NT2/D1 (cell line): ENCODE measurements around the gene WDR86.
A peak's percentile ranks its signal among the peaks of the same experiment; 100 is the strongest.

Experiments
- DNase-seq: peaks from one replicate; pipeline ENCODE4 v3.0.0-alpha.2; 2011; ENCODE audit warnings: low read depth, low spot score
- H3K27me3 ChIP-seq: 2 replicates; pipeline ENCODE4 v1.6.0; 2011; ENCODE audit warnings: mild to moderate bottlenecking; ENCODE audit not compliant: insufficient read length, insufficient read depth
- H3K36me3 ChIP-seq: 2 replicates; pipeline ENCODE4 v1.6.1; 2011; ENCODE audit warnings: mild to moderate bottlenecking, low read length, mixed read lengths; ENCODE audit not compliant: insufficient read depth, insufficient read length
- H3K4me1 ChIP-seq: 2 replicates; pipeline ENCODE4 v1.5.1; 2011; ENCODE audit not compliant: insufficient read depth, insufficient read length
- H3K4me3 ChIP-seq: 2 replicates; pipeline ENCODE4 v1.5.1; 2011; ENCODE audit warnings: low read depth; ENCODE audit not compliant: insufficient read length
- H3K9ac ChIP-seq: 2 replicates; pipeline ENCODE4 v1.6.0; 2011; ENCODE audit warnings: low read depth; ENCODE audit not compliant: insufficient read length
- H3K9me3 ChIP-seq: 2 replicates; pipeline ENCODE4 v1.5.1; 2011; ENCODE audit warnings: mild to moderate bottlenecking, low read length; ENCODE audit not compliant: insufficient read depth
- SUZ12 ChIP-seq: IDR thresholded peaks from 2 replicates; pipeline ENCODE4 v1.6.1; 2011; ENCODE audit not compliant: insufficient read length, insufficient read depth; ENCODE audit errors: extremely low read depth
- YY1 ChIP-seq: IDR thresholded peaks from 2 replicates; pipeline ENCODE4 v1.6.1; 2011; ENCODE audit not compliant: insufficient read length, insufficient read depth
- ZNF274 ChIP-seq: IDR thresholded peaks from 2 replicates; pipeline ENCODE4 v1.6.1; 2011; ENCODE audit warnings: mild to moderate bottlenecking, low read depth, low read length

The WDR86 gene

GRCh38 chr7:151382079-151382885, 27.6 kb downstream of the WDR86 start:
- Histone ChIP-seq H3K36me3 (peaks cover 25% of the 10 kb centered on the region), H3K4me1 (peaks cover 3% of the 10 kb centered on the region), H3K4me3 (no peak overlapping the region), H3K9ac (no peak overlapping the region), H3K9me3 (no peaks in the 10 kb centered on the region), H3K27me3 (peaks cover 14% of the 10 kb centered on the region)
- no peak for DNase-seq
- TF ChIP-seq ZNF274 (no peak), YY1 (no peak)

GRCh38 chr7:151381348-151382078, 28.3 kb downstream of the WDR86 start:
- Histone ChIP-seq H3K4me3 (peak overlapping the region; percentile 8), H3K36me3 (peaks cover 33% of the 10 kb centered on the region), H3K4me1 (peaks cover 3% of the 10 kb centered on the region), H3K9me3 (no peaks in the 10 kb centered on the region), H3K27me3 (peaks cover 14% of the 10 kb centered on the region), H3K9ac (peak overlapping the region; percentile 50)
- TF ChIP-seq YY1 (no peak), ZNF274 (no peak), SUZ12 (no peak)
- DNase-seq, result no peak

GRCh38 chr7:151381098-151381347, 28.8 kb downstream of the WDR86 start:
- Histone ChIP-seq H3K9me3 (no peaks in the 10 kb centered on the region), H3K4me3 (no peak overlapping the region), H3K36me3 (peaks cover 37% of the 10 kb centered on the region), H3K27me3 (peaks cover 14% of the 10 kb centered on the region), H3K4me1 (peaks cover 3% of the 10 kb centered on the region), H3K9ac (no peak overlapping the region)
- TF ChIP-seq YY1 (no peak), SUZ12 (no peak), ZNF274 (no peak)
- no peak for DNase-seq

GRCh38 chr7:151380199-151381097, 29.4 kb downstream of the WDR86 start:
- Histone ChIP-seq H3K36me3 (peaks cover 43% of the 10 kb centered on the region), H3K9ac (no peak overlapping the region), H3K4me1 (peaks cover 3% of the 10 kb centered on the region), H3K27me3 (peaks cover 14% of the 10 kb centered on the region), H3K9me3 (no peaks in the 10 kb centered on the region), H3K4me3 (no peak overlapping the region)
- DNase-seq, result no peak
- no peak for TF ChIP-seq YY1
- no peak for TF ChIP-seq SUZ12
- no peak for TF ChIP-seq ZNF274

GRCh38 chr7:151379534-151380198, 30.2 kb downstream of the WDR86 start:
- H3K9me3 ChIP-seq, result no peaks in the 10 kb centered on the region
- peaks cover 45% of the 10 kb centered on the region for H3K36me3 ChIP-seq
- no peak for TF ChIP-seq SUZ12
- no peak for TF ChIP-seq ZNF274
- TF ChIP-seq YY1, result no peak
- no peak for DNase-seq
- no peak overlapping the region for H3K4me3 ChIP-seq
- peaks cover 14% of the 10 kb centered on the region for H3K27me3 ChIP-seq
- peaks cover 3% of the 10 kb centered on the region for H3K4me1 ChIP-seq
- H3K9ac ChIP-seq, result no peak overlapping the region

- no peak overlapping the region for H3K4me3 ChIP-seq
- H3K4me1 ChIP-seq, result peaks cover 5% of the 10 kb centered on the region
- H3K9ac ChIP-seq, result no peak overlapping the region
- TF ChIP-seq YY1 (no peak), ZNF274 (no peak), SUZ12 (no peak)
- H3K36me3 ChIP-seq, result peaks cover 50% of the 10 kb centered on the region
- no peaks in the 10 kb centered on the region for H3K9me3 ChIP-seq
- H3K27me3 ChIP-seq, result peaks cover 14% of the 10 kb centered on the region
- no peak for DNase-seq
These were observed 30.7 kb downstream of the WDR86 start for GRCh38 chr7:151379193-151379520.
